ENCODE data around the gene TSHB. TPM values are rescaled to one million over a fixed set of nuclear protein-coding genes. Genes with fewer than 3 reads are reported as not detected.

Gene TSHB
- total RNA-seq, 6 experiments from 2014 or later: not detected

- Histone ChIP-seq H3K9me3 (no peaks in the 10 kb centered on the region), H3K4me1 (no peaks in the 10 kb centered on the region), H3K27me3 (no peaks in the 10 kb centered on the region), H3K4me3 (no peak overlapping the region), H3K36me3 (no peaks in the 10 kb centered on the region), H3K27ac (no peak overlapping the region)
- no peak for DNase-seq
- no peak for ATAC-seq
- TF ChIP-seq POLR2A (IDR thresholded peaks at IDR 0.05) (no peak), CTCF (IDR thresholded peaks at IDR 0.05) (no peak)
- 45% methylated on average over 5 of the region's 5 CpGs for WGBS (ENCODE audit: insufficient coverage, low coverage, low lambda C conversion rate, missing lambda C conversion rate)
- intact Hi-C loops (cut with DNase I): no loop called here
These were observed 22.2 kb downstream of the TSHB start for GRCh38 chr1:115051850-115052249.

GRCh38 chr1:115052454-115053083 lies 22.9 kb downstream of the TSHB start:
- intact Hi-C loops (cut with DNase I): no loop called here
- H3K27ac ChIP-seq: no peak overlapping the region
- no peaks in the 10 kb centered on the region for H3K4me1 ChIP-seq
- ATAC-seq: peak; percentile 94 to 98 (median 96)
- no peak for TF ChIP-seq POLR2A (IDR thresholded peaks at IDR 0.05)
- peak; percentile 72 to 90 (median 86) for TF ChIP-seq CTCF (IDR thresholded peaks at IDR 0.05)
- no peaks in the 10 kb centered on the region for H3K9me3 ChIP-seq
- peak in 2 of 3 donors; percentile 30 to 63 for DNase-seq
- H3K4me3 ChIP-seq: no peak overlapping the region
- no peaks in the 10 kb centered on the region for H3K27me3 ChIP-seq
- H3K36me3 ChIP-seq: no peaks in the 10 kb centered on the region
- WGBS (ENCODE audit: insufficient coverage, low coverage, low lambda C conversion rate, missing lambda C conversion rate): 23% methylated on average over 9 of the region's 9 CpGs

- Histone ChIP-seq H3K4me3 (no peak overlapping the region), H3K36me3 (no peaks in the 10 kb centered on the region), H3K9me3 (no peaks in the 10 kb centered on the region), H3K27ac (no peak overlapping the region), H3K4me1 (no peaks in the 10 kb centered on the region), H3K27me3 (no peaks in the 10 kb centered on the region)
- no peak for TF ChIP-seq CTCF (IDR thresholded peaks at IDR 0.05)
- no peak for TF ChIP-seq POLR2A (IDR thresholded peaks at IDR 0.05)
- peak in 2 of 4 donors; percentile 16 to 41 for ATAC-seq
- intact Hi-C loops (cut with DNase I): no loop called here
- WGBS (ENCODE audit: insufficient coverage, low coverage, low lambda C conversion rate, missing lambda C conversion rate): 13% methylated on average over 9 of the region's 9 CpGs
- DNase-seq: no peak
These were observed 26.8 kb downstream of the TSHB start for GRCh38 chr1:115056395-115056798.

- H3K27ac ChIP-seq: no peak overlapping the region
- intact Hi-C loops (cut with DNase I): no loop called here
- WGBS (ENCODE audit: insufficient coverage, low coverage, low lambda C conversion rate, missing lambda C conversion rate): 89% methylated on average over 4 of the region's 6 CpGs
- no peaks in the 10 kb centered on the region for H3K36me3 ChIP-seq
- DNase-seq: no peak
- no peak for ATAC-seq
- H3K4me3 ChIP-seq: no peak overlapping the region
- H3K9me3 ChIP-seq: no peaks in the 10 kb centered on the region
- no peaks in the 10 kb centered on the region for H3K27me3 ChIP-seq
- no peaks in the 10 kb centered on the region for H3K4me1 ChIP-seq
- TF ChIP-seq POLR2A (IDR thresholded peaks at IDR 0.05) (no peak), CTCF (IDR thresholded peaks at IDR 0.05) (no peak)
These were observed 28.1 kb downstream of the TSHB start for GRCh38 chr1:115057661-115058254.

All from right lobe of liver (tissue), 6 donors.